ENCODE data around the gene TBX15.

The TBX15 gene

GRCh38 chr1:118945489-118945888 is 42.7 kb downstream of the TBX15 start:
- Mint-ChIP-seq H3K4me1 (ENCODE audit: low read depth) (no peaks in the 10 kb centered on the region), H3K27me3 (ENCODE audit: low read depth) (no peaks in the 10 kb centered on the region), H3K36me3 (ENCODE audit: low read depth) (no peaks in the 10 kb centered on the region), H3K27ac (no peak overlapping the region), H3K9me3 (no peaks in the 10 kb centered on the region), H3K4me3 (no peak overlapping the region)

GRCh38 chr1:118944546-118944945 is 43.6 kb downstream of the TBX15 start:
- Mint-ChIP-seq H3K27me3 (ENCODE audit: low read depth) (no peaks in the 10 kb centered on the region), H3K4me1 (ENCODE audit: low read depth) (no peaks in the 10 kb centered on the region), H3K4me3 (no peak overlapping the region), H3K27ac (no peak overlapping the region), H3K36me3 (ENCODE audit: low read depth) (no peaks in the 10 kb centered on the region), H3K9me3 (no peaks in the 10 kb centered on the region)

GRCh38 chr1:118944133-118944532 is 44.0 kb downstream of the TBX15 start:
- no peaks in the 10 kb centered on the region for H3K4me1 Mint-ChIP-seq (ENCODE audit: low read depth)
- H3K4me3 Mint-ChIP-seq, result no peak overlapping the region
- no peak overlapping the region for H3K27ac Mint-ChIP-seq
- no peaks in the 10 kb centered on the region for H3K9me3 Mint-ChIP-seq
- no peaks in the 10 kb centered on the region for H3K36me3 Mint-ChIP-seq (ENCODE audit: low read depth)
- H3K27me3 Mint-ChIP-seq (ENCODE audit: low read depth), result no peaks in the 10 kb centered on the region

GRCh38 chr1:118940957-118941356 is 47.2 kb downstream of the TBX15 start:
- no peaks in the 10 kb centered on the region for H3K4me1 Mint-ChIP-seq (ENCODE audit: low read depth)
- no peak overlapping the region for H3K4me3 Mint-ChIP-seq
- H3K27me3 Mint-ChIP-seq (ENCODE audit: low read depth), result no peaks in the 10 kb centered on the region
- H3K36me3 Mint-ChIP-seq (ENCODE audit: low read depth), result no peaks in the 10 kb centered on the region
- H3K9me3 Mint-ChIP-seq, result no peaks in the 10 kb centered on the region
- no peak overlapping the region for H3K27ac Mint-ChIP-seq

GRCh38 chr1:118937413-118938072 is 50.6 kb downstream of the TBX15 start:
- Mint-ChIP-seq H3K27ac (no peak overlapping the region), H3K4me3 (no peak overlapping the region)

GRCh38 chr1:118934706-118935105 is 53.4 kb downstream of the TBX15 start:
- Mint-ChIP-seq H3K27ac (no peak overlapping the region), H3K9me3 (no peaks in the 10 kb centered on the region), H3K36me3 (ENCODE audit: low read depth) (no peaks in the 10 kb centered on the region), H3K4me1 (ENCODE audit: low read depth) (no peaks in the 10 kb centered on the region), H3K27me3 (ENCODE audit: low read depth) (no peaks in the 10 kb centered on the region), H3K4me3 (no peak overlapping the region)

More at GRCh38 chr1:118937413-118938072, 50.6 kb downstream of the TBX15 start:
- H3K36me3 Mint-ChIP-seq (ENCODE audit: low read depth), result no peaks in the 10 kb centered on the region
- no peaks in the 10 kb centered on the region for H3K27me3 Mint-ChIP-seq (ENCODE audit: low read depth)
- no peaks in the 10 kb centered on the region for H3K4me1 Mint-ChIP-seq (ENCODE audit: low read depth)
- H3K9me3 Mint-ChIP-seq, result no peaks in the 10 kb centered on the region

- no peaks in the 10 kb centered on the region for H3K9me3 Mint-ChIP-seq
- no peaks in the 10 kb centered on the region for H3K4me1 Mint-ChIP-seq (ENCODE audit: low read depth)
- H3K27ac Mint-ChIP-seq, result no peak overlapping the region
- no peaks in the 10 kb centered on the region for H3K27me3 Mint-ChIP-seq (ENCODE audit: low read depth)
- no peaks in the 10 kb centered on the region for H3K36me3 Mint-ChIP-seq (ENCODE audit: low read depth)
- H3K4me3 Mint-ChIP-seq, result no peak overlapping the region
Observed at GRCh38 chr1:118933051-118933781, 54.9 kb downstream of the TBX15 start.

GRCh38 chr1:118931876-118932275 is 56.3 kb downstream of the TBX15 start:
- no peaks in the 10 kb centered on the region for H3K9me3 Mint-ChIP-seq

GRCh38 chr1:118928739-118929554 is 59.2 kb downstream of the TBX15 start:
- H3K27ac Mint-ChIP-seq, result no peak overlapping the region
- no peaks in the 10 kb centered on the region for H3K4me1 Mint-ChIP-seq (ENCODE audit: low read depth)
- H3K4me3 Mint-ChIP-seq, result no peak overlapping the region
- no peaks in the 10 kb centered on the region for H3K27me3 Mint-ChIP-seq (ENCODE audit: low read depth)
- H3K9me3 Mint-ChIP-seq, result peaks cover 5% of the 10 kb centered on the region
- H3K36me3 Mint-ChIP-seq (ENCODE audit: low read depth), result no peaks in the 10 kb centered on the region

More at GRCh38 chr1:118931876-118932275, 56.3 kb downstream of the TBX15 start:
- H3K27ac Mint-ChIP-seq, result no peak overlapping the region
- H3K36me3 Mint-ChIP-seq (ENCODE audit: low read depth), result no peaks in the 10 kb centered on the region
- H3K4me3 Mint-ChIP-seq, result no peak overlapping the region
- H3K27me3 Mint-ChIP-seq (ENCODE audit: low read depth), result no peaks in the 10 kb centered on the region
- H3K4me1 Mint-ChIP-seq (ENCODE audit: low read depth), result no peaks in the 10 kb centered on the region

- Mint-ChIP-seq H3K27ac (no peak overlapping the region), H3K27me3 (ENCODE audit: low read depth) (no peaks in the 10 kb centered on the region), H3K36me3 (ENCODE audit: low read depth) (no peaks in the 10 kb centered on the region), H3K4me1 (ENCODE audit: low read depth) (no peaks in the 10 kb centered on the region), H3K9me3 (peaks cover 5% of the 10 kb centered on the region), H3K4me3 (no peak overlapping the region)
Observed at GRCh38 chr1:118927427-118928187, 60.5 kb downstream of the TBX15 start.

GRCh38 chr1:118926261-118926660 is 61.9 kb downstream of the TBX15 start:
- H3K4me3 Mint-ChIP-seq, result no peak overlapping the region
- H3K27ac Mint-ChIP-seq, result no peak overlapping the region
- H3K9me3 Mint-ChIP-seq, result peaks cover 5% of the 10 kb centered on the region
- H3K27me3 Mint-ChIP-seq (ENCODE audit: low read depth), result no peaks in the 10 kb centered on the region
- no peaks in the 10 kb centered on the region for H3K4me1 Mint-ChIP-seq (ENCODE audit: low read depth)
- no peaks in the 10 kb centered on the region for H3K36me3 Mint-ChIP-seq (ENCODE audit: low read depth)

GRCh38 chr1:118925651-118926050 is 62.5 kb downstream of the TBX15 start:
- H3K27ac Mint-ChIP-seq, result no peak overlapping the region
- no peaks in the 10 kb centered on the region for H3K4me1 Mint-ChIP-seq (ENCODE audit: low read depth)
- peaks cover 5% of the 10 kb centered on the region for H3K9me3 Mint-ChIP-seq
- no peak overlapping the region for H3K4me3 Mint-ChIP-seq
- H3K27me3 Mint-ChIP-seq (ENCODE audit: low read depth), result no peaks in the 10 kb centered on the region
- H3K36me3 Mint-ChIP-seq (ENCODE audit: low read depth), result no peaks in the 10 kb centered on the region

GRCh38 chr1:118923319-118923718 is 64.8 kb downstream of the TBX15 start:
- Mint-ChIP-seq H3K36me3 (ENCODE audit: low read depth) (no peaks in the 10 kb centered on the region), H3K27me3 (ENCODE audit: low read depth) (no peaks in the 10 kb centered on the region), H3K9me3 (peaks cover 5% of the 10 kb centered on the region), H3K4me1 (ENCODE audit: low read depth) (no peaks in the 10 kb centered on the region), H3K27ac (no peak overlapping the region), H3K4me3 (no peak overlapping the region)

- no peaks in the 10 kb centered on the region for H3K36me3 Mint-ChIP-seq (ENCODE audit: low read depth)
- no peaks in the 10 kb centered on the region for H3K27me3 Mint-ChIP-seq (ENCODE audit: low read depth)
- no peak overlapping the region for H3K27ac Mint-ChIP-seq
- no peak overlapping the region for H3K4me3 Mint-ChIP-seq
- no peaks in the 10 kb centered on the region for H3K4me1 Mint-ChIP-seq (ENCODE audit: low read depth)
- H3K9me3 Mint-ChIP-seq, result peaks cover 9% of the 10 kb centered on the region
Observed at GRCh38 chr1:118921994-118922393, 66.1 kb downstream of the TBX15 start.
